Measurements from ENCODE around the gene SLC6A6.

Gene SLC6A6

DNA sequence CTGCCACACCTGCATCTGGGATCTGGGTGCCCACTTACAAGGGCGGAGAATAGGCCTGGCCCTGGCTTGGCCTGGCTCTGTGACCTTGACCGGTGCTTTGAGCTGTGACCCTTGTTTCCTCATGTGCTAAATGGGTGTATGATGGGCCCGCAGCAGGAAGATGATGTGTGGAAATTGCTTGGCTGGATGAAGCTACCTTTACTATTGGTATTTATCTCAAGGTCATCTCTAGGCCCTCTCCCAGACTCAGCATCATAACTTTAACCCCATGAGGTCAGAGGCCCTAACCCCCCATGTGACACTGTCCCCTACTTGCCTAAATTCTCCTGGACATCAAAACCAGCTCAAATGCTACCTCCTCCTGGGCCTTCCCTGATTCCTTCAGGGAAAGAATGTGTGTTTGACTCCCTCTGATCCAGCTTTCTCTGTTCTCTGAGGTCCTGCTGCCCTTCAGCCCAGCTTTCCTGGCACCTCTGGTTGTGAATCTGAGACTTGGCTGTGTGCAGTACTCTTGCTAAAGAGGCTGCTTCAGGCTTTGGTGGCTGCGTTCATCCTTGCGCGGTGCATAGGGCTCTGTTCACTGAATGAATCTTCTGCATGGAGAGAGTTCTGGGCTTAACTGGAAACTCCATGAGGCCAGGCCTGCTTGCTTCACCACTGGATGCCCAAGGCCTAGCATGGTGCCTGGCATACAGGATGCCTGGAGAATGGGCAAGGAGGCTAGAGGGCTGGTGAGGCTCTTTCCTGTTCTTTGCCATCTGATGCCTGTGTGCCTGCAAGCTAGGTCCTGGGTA is 25.2 kb upstream of the SLC6A6 start:
- TF ChIP-seq, protein P1, sequence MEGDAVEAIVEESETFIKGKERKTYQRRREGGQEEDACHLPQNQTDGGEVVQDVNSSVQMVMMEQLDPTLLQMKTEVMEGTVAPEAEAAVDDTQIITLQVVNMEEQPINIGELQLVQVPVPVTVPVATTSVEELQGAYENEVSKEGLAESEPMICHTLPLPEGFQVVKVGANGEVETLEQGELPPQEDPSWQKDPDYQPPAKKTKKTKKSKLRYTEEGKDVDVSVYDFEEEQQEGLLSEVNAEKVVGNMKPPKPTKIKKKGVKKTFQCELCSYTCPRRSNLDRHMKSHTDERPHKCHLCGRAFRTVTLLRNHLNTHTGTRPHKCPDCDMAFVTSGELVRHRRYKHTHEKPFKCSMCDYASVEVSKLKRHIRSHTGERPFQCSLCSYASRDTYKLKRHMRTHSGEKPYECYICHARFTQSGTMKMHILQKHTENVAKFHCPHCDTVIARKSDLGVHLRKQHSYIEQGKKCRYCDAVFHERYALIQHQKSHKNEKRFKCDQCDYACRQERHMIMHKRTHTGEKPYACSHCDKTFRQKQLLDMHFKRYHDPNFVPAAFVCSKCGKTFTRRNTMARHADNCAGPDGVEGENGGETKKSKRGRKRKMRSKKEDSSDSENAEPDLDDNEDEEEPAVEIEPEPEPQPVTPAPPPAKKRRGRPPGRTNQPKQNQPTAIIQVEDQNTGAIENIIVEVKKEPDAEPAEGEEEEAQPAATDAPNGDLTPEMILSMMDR (IDR thresholded peaks at IDR 0.05; ENCODE audit: low read depth, low read length, missing control alignments), result no peak
- H3K4me3 ChIP-seq (replicated peaks; ENCODE audit: low read depth, low read length), result no peak overlapping the region
- no peak for DNase-seq (ENCODE audit: extremely low read depth, low read depth)

DNA sequence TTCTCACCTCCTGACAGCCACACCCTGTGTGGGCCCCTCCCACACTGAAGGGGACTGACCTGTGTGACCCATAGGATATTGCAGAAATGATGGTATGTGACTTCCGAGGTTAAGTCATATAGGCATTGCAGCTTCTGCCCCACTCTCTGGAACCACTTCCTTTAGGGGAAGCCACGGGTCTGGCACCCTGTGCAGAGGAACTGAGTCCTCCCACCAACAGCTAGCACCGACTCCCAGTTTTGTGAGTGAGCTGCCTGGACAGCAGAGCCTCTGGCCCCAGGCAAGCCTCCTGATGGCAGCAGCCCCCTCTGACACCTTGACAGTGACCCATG is 24.6 kb upstream of the SLC6A6 start:
- no peak for DNase-seq (ENCODE audit: extremely low read depth, low read depth)
- no peak overlapping the region for H3K4me3 ChIP-seq (replicated peaks; ENCODE audit: low read depth, low read length)
- TF ChIP-seq, protein P1 (IDR thresholded peaks at IDR 0.05; ENCODE audit: low read depth, low read length, missing control alignments), result no peak

DNA sequence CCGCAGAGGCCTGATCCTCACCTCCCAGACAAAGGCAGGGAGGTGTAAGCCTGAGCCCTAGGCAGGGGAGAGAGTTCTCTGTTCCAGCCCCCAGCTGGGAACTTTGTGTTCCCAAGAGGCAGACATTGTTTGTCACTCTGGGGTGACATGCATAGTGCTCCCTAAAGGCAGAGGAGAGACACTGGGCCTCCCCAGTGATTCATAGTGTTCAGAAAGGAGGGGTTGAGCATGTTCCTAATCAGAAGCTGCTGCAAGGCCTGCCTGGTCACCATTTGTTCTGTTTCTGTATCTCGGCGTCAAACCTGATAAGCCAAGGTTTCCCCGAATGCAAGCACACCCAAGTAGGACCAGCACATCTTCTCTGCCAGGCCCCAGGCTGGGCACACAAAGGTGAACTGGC is 24.0 kb upstream of the SLC6A6 start:
- DNase-seq (ENCODE audit: extremely low read depth, low read depth), result no peak
- TF ChIP-seq, protein P1 (IDR thresholded peaks at IDR 0.05; ENCODE audit: low read depth, low read length, missing control alignments), result no peak
- H3K4me3 ChIP-seq (replicated peaks; ENCODE audit: low read depth, low read length), result no peak overlapping the region

DNA sequence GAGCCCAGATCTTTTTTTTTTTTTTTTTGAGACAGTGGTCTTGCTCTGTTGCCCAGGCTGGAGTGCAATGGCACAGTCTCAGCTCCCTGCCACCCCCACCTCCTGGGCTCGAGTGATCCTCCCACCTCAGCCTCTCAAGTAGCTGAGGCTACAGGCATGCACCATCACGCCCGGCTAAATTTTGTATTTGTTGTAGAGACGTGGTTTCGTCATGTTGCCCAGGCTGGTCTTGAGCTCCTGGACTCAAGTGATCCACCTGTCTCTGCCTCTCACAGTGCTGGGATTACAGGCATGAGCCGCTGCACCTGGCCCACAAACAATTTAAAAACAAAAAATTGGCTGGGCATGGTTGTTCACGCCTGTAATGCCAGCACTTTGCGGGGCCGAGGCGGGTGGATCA is 22.6 kb upstream of the SLC6A6 start:
- H3K4me3 ChIP-seq (replicated peaks; ENCODE audit: low read depth, low read length), result no peak overlapping the region
- TF ChIP-seq, protein P1 (IDR thresholded peaks at IDR 0.05; ENCODE audit: low read depth, low read length, missing control alignments), result no peak
- no peak for DNase-seq (ENCODE audit: extremely low read depth, low read depth)

DNA sequence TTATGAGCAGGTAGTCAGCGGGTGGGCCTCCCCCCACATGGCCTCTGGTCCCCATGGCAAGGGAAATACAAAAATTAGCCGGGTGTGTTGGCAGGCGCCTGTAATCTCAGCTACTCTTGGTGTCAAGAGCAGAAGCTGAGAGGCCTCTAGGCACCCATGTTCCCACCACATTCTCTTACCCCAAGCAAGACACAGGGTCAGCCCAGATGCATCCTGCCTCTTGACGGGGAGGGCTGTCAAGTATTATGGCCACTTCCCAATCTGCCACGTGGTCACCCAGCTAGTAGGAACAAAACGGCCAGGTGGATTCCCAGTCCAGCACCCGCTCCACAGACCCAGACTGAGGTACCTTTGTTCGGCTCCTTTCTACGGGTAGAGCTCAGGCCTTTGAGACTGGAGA is 16.2 kb upstream of the SLC6A6 start:
- TF ChIP-seq, protein P1 (IDR thresholded peaks at IDR 0.05; ENCODE audit: low read depth, low read length, missing control alignments), result no peak
- no peak overlapping the region for H3K4me3 ChIP-seq (replicated peaks; ENCODE audit: low read depth, low read length)
- DNase-seq (ENCODE audit: extremely low read depth, low read depth), result no peak

DNA sequence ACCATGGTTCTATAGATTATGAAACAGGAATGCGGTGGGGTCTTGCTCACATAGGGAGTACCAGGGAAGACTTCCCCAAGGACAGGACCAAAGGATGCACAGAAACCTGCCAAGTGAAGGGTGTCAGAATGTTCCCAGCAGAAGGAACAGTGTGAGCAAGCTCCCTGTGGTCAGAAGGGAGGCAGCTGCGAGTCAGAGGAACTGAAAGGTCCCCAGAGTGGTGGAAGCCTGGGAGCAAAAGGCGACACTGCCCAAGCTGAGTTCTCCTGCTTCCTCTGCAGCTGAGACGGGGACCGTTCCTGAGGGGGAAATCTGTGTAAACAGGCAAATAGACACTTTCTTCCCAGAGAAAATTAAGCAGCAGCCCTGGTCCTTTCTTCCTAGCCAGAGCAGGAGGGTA is 14.2 kb upstream of the SLC6A6 start:
- no peak overlapping the region for H3K4me3 ChIP-seq (replicated peaks; ENCODE audit: low read depth, low read length)
- DNase-seq (ENCODE audit: extremely low read depth, low read depth), result no peak
- TF ChIP-seq, protein P1 (IDR thresholded peaks at IDR 0.05; ENCODE audit: low read depth, low read length, missing control alignments), result no peak

DNA sequence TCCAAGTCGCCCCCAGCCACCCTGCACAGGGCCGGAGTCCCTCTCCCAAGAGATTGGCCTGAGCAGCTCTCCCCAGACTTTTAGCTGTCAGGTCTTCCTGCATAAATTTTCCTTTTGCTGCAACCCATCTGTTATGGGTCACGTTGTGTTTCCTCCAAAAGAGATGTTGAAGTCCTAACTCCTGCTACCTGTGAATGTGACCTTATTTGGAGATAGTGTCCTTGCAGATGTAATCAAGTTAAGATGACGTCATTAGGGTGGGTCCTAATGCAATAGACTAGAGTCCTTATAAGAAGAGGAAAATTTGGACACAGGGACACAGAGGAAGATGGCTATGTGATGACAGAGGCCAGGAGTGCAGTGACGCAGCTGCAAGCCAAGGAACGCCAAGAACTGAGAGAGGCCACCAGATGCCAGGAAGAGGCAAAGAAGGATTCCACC is 13.2 kb upstream of the SLC6A6 start:
- TF ChIP-seq, protein P1 (IDR thresholded peaks at IDR 0.05; ENCODE audit: low read depth, low read length, missing control alignments), result no peak
- no peak for DNase-seq (ENCODE audit: extremely low read depth, low read depth)
- no peak overlapping the region for H3K4me3 ChIP-seq (replicated peaks; ENCODE audit: low read depth, low read length)
